Gastroesophageal sphincter (tissue), 4 donors: ENCODE measurements around the gene MVB12B. TPM values are rescaled to one million over a fixed set of nuclear protein-coding genes. Genes with fewer than 3 reads are reported as not detected.
A peak's percentile ranks its signal among the peaks of the same experiment; 100 is the strongest.

Source experiments
- ATAC-seq: fragments of 150-250 bp; one replicate; pipeline ENCODE4 v1.9.1; 2016; ENCODE audit warnings: mild to moderate bottlenecking, moderate library complexity
- H3K27ac ChIP-seq, 4 donors: fragments of 200-600 bp; sonication (generic) in 3 of 4; 1 replicate in 3 of 4; 2 replicates in 1 of 4; pipeline ENCODE4 v1.5.1; 2016 to 2019
- H3K27me3 ChIP-seq: fragments of 200-600 bp; sonication (generic); one replicate; pipeline ENCODE4 v1.5.1; 2019
- H3K36me3 ChIP-seq, 2 donors: fragments of 200-600 bp; sonication (generic); one replicate each; pipeline ENCODE4 v1.5.1; 2019; ENCODE audit warnings: control low read depth in 1 of 2
- H3K4me1 ChIP-seq, 3 donors: fragments of 200-600 bp; sonication (generic); 1 replicate in 2 of 3; 2 replicates in 1 of 3; pipeline ENCODE4 v1.5.1; 2016 to 2019; ENCODE audit warnings: control low read depth in 2 of 3
- H3K4me3 ChIP-seq, 2 donors: fragments of 200-600 bp; sonication (generic); one replicate each; pipeline ENCODE4 v1.5.1; 2019; ENCODE audit warnings: mild to moderate bottlenecking in 1 of 2, moderate library complexity in 1 of 2
- H3K9me3 ChIP-seq, 3 donors: fragments of 200-600 bp; sonication (generic); one replicate each; pipeline ENCODE4 v1.5.1; 2017 to 2019; ENCODE audit warnings: control low read depth in 2 of 3
- EP300 ChIP-seq: sonication (generic); formaldehyde crosslinking; IDR thresholded peaks from one replicate; pipeline ENCODE4 v1.6.1; 2017; ENCODE audit warnings: antibody characterized with exemption, mild to moderate bottlenecking
- POLR2A ChIP-seq, 2 donors: fragments of 450-650 bp; IDR thresholded peaks; one replicate each; pipeline ENCODE4 v1.6.1; 2017; ENCODE audit warnings: antibody characterized with exemption in 2 of 2, mild to moderate bottlenecking in 2 of 2, moderate library complexity in 1 of 2
- POLR2AphosphoS5 ChIP-seq: sonication (generic); formaldehyde crosslinking; IDR thresholded peaks from one replicate; pipeline ENCODE4 v1.6.1; 2017; ENCODE audit warnings: antibody characterized with exemption
- WGBS, 2 donors: methylation state at CpG; one replicate each; pipeline ENCODE4 v1.1.5; 2018; ENCODE audit warnings: low coverage in 1 of 2; 5-methylcytosine and 5-hydroxymethylcytosine counted together
- total RNA-seq, 4 donors: library from RNA; depleted of rRNA; stranded (reverse); fragments of >200 nt; gene quantifications; one replicate each; pipeline ENCODE4 v1.1.0, GENCODE V29; 2016
- TF ChIP-seq, protein P1 (sequence below), 4 experiments: fragments of 200-600 bp in 2 of 4; fragments of 450-650 bp in 2 of 4; sonication (generic) in 1 of 4; IDR thresholded peaks; one replicate each; pipeline ENCODE4 v1.5.1; 2017 to 2019; ENCODE audit warnings: antibody characterized with exemption in 4 of 4, mild to moderate bottlenecking in 2 of 4, moderate library complexity in 2 of 4

MVB12B gene
- total RNA-seq, 4 donors from 2014 or later: 12.0 to 25.2 (median 15.9) TPM

- Histone ChIP-seq H3K4me3 (no peak overlapping the region), H3K9me3 (no peaks in the 10 kb centered on the region), H3K4me1 (peaks cover 0 to 50% (median 9%) of the 10 kb centered on the region in 3 donors), H3K27ac (peak overlapping the region in 3 of 4 donors; percentile 9 to 79 (median 76)), H3K27me3 (peaks cover 98% of the 10 kb centered on the region), H3K36me3 (no peaks in the 10 kb centered on the region)
- WGBS, 2 donors: 67 to 90% methylated on average over 4 to 15 of the region's 27 CpGs
- TF ChIP-seq POLR2A (IDR thresholded peaks at IDR 0.05) (no peak), POLR2AphosphoS5 (no peak), EP300 (no peak)
- TF ChIP-seq, protein P1, sequence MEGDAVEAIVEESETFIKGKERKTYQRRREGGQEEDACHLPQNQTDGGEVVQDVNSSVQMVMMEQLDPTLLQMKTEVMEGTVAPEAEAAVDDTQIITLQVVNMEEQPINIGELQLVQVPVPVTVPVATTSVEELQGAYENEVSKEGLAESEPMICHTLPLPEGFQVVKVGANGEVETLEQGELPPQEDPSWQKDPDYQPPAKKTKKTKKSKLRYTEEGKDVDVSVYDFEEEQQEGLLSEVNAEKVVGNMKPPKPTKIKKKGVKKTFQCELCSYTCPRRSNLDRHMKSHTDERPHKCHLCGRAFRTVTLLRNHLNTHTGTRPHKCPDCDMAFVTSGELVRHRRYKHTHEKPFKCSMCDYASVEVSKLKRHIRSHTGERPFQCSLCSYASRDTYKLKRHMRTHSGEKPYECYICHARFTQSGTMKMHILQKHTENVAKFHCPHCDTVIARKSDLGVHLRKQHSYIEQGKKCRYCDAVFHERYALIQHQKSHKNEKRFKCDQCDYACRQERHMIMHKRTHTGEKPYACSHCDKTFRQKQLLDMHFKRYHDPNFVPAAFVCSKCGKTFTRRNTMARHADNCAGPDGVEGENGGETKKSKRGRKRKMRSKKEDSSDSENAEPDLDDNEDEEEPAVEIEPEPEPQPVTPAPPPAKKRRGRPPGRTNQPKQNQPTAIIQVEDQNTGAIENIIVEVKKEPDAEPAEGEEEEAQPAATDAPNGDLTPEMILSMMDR (IDR thresholded peaks at IDR 0.05): no peak
- ATAC-seq: no peak
Measured at GRCh38 chr9:126515001-126515872, 188.6 kb downstream of the MVB12B start.

DNA sequence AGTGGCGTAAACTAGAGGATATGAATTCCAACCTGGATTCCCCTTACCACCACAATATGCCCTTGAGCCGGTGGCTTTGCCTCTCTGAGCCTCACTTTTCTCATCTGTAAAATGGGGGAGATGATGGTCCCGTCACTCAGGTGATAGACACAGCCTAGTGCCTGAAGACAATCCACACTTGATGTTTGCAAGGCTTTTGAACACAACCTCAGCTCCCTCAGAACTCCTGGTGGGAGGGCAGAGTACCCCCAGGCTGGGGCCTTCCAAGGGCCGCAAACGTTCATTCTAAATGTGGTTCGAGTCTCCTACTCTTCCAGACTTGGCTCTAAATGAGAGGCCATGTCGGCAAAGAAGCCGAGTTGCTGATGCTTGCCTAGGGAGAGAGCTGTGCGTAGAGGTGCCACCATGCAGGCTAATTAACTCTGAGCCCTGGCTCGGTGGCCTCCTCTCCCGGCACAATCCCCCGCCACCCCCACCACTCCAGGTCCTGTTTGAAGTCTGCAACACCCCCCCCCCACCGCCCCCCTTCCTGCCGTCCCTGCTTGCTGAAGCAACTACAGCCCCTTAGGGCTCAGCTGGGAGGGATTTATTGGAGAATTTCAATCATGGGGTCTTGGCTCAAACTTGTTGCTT is 189.4 kb downstream of the MVB12B start:
- peaks cover 94% of the 10 kb centered on the region for H3K27me3 ChIP-seq
- 76 to 100% methylated on average over 1 to 6 of the region's 14 CpGs for WGBS, 2 donors
- H3K4me3 ChIP-seq: no peak overlapping the region
- no peak for ATAC-seq
- peak overlapping the region in 3 of 4 donors; percentile 76 to 79 (median 76) for H3K27ac ChIP-seq
- peaks cover 0 to 50% (median 9%) of the 10 kb centered on the region in 3 donors for H3K4me1 ChIP-seq
- TF ChIP-seq EP300 (no peak), POLR2A (IDR thresholded peaks at IDR 0.05) (no peak), POLR2AphosphoS5 (no peak)
- TF ChIP-seq, protein P1 (IDR thresholded peaks at IDR 0.05): no peak
- H3K9me3 ChIP-seq: no peaks in the 10 kb centered on the region
- H3K36me3 ChIP-seq: no peaks in the 10 kb centered on the region

DNA sequence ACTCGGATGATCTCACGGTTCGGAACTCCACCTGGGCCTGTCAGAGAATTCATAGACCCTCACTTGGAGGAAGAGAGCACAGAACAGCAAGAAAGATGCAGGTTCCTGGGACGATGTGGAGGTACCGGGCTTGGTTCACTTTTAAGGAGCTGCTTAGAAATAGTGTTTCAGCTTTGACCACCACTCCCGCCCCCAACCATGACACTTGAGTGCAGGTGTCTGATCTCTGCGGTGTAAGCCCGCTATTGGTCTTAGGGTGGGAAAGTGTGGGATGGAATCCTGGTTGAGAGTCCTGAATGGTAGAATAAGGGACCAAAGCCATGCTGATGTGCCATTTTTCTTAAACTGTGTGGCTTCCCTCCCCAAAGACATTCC is 189.9 kb downstream of the MVB12B start:
- H3K27me3 ChIP-seq: peaks cover 96% of the 10 kb centered on the region
- 68 to 80% methylated on average over 1 to 6 of the region's 8 CpGs for WGBS, 2 donors

DNA sequence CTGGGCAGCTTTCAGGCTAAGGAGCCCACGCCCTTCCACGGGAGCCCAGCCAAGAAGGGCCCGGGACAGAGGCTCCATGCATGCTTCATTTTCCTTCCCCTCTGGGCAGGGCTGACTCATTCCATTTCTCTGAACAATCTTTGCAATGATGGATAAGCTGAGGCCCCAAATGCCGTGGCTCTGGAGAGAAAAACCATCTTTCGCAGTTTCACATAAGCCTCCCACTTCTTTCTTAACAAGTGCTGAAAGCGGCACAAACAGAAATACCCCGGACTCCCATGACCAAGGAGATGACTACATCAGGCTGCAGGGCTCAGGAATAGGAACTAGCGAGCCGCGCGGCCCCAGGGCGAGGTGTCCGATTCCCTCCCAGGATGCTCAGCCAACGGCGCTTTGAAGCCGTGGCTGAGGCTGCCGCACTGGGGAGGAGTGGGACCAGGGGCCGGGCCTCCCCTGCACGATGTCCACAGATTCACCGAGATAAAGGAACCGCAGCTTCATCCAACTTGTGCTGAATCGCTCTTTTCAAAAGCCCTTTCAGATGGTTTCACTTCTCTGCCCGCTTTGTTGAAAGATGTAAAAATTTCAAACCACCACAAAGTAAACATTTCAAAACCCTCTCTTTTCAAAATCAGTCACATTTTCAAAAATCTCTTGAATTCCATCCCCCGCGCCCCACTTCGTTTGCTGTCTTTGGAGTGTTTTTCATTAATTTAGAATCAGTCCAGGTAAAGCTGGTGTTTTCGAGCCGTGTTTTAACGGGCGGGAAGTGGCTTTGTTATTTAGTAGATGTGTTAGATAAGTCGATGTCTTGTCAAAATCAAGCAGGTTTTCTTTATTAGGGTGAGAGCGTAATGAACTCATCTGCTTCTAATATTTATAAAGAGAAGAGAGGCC is 190.6 kb downstream of the MVB12B start:
- 7 to 10% methylated on average over 12 to 24 of the region's 32 CpGs for WGBS, 2 donors
- H3K27me3 ChIP-seq: peaks cover 96% of the 10 kb centered on the region
- H3K27ac ChIP-seq: peak overlapping the region; percentile 25 to 79 (median 76)

More for the DNA sequence above, 189.9 kb downstream of the MVB12B start:
- H3K4me3 ChIP-seq: peak overlapping the region in 1 of 2 donors; percentile 47
- peak overlapping the region in 3 of 4 donors; percentile 76 to 79 (median 76) for H3K27ac ChIP-seq
- ATAC-seq: no peak
- no peaks in the 10 kb centered on the region for H3K9me3 ChIP-seq
- TF ChIP-seq EP300 (no peak), POLR2AphosphoS5 (no peak), POLR2A (IDR thresholded peaks at IDR 0.05) (no peak)
- TF ChIP-seq, protein P1 (IDR thresholded peaks at IDR 0.05): no peak
- peaks cover 0 to 51% (median 9%) of the 10 kb centered on the region in 3 donors for H3K4me1 ChIP-seq
- H3K36me3 ChIP-seq: no peaks in the 10 kb centered on the region

More for the DNA sequence above, 190.6 kb downstream of the MVB12B start:
- Histone ChIP-seq H3K36me3 (no peaks in the 10 kb centered on the region), H3K4me3 (peak overlapping the region; percentile 23 to 47), H3K9me3 (no peaks in the 10 kb centered on the region), H3K4me1 (peaks cover 0 to 57% (median 9%) of the 10 kb centered on the region in 3 donors)
- ATAC-seq: peak; percentile 75
- TF ChIP-seq POLR2AphosphoS5 (peak; percentile 54), POLR2A (IDR thresholded peaks at IDR 0.05) (no peak)
